Spleen (tissue), 7 donors: ENCODE measurements around the gene ALDH9A1.

ENCODE experiments used
- POLR2A ChIP-seq, 3 donors: fragments of 450-650 bp; IDR thresholded peaks; one replicate each; pipeline ENCODE4 v1.5.1; 2017; ENCODE audit warnings: antibody characterized with exemption in 3 of 3, mild to moderate bottlenecking in 1 of 3
- TF ChIP-seq, protein P1 (sequence below), 11 experiments: fragments of 200-600 bp in 7 of 11; fragments of 450-650 bp in 4 of 11; sonication (generic) in 4 of 11; IDR thresholded peaks in 8 of 11; conservative IDR thresholded peaks in 3 of 11; 1 replicate in 7 of 11; 2 replicates in 4 of 11; pipeline versions ENCODE4 v1.4.0 to v1.8.0; 2016 to 2021; ENCODE audit warnings: antibody characterized with exemption in 11 of 11, inconsistent platforms in 4 of 11, mild to moderate bottlenecking in 1 of 11
- donor health status: DM: no; HTN: no; CAD: no; lungs with moderate emphysema.
- donor health status: DM: no; HTN: no; CAD: no.
- donor health status: DM: no; HTN: no; CAD: no.

GRCh38 chr1:165678509-165678908, 19.9 kb downstream of the ALDH9A1 start:
- TF ChIP-seq, protein P1, sequence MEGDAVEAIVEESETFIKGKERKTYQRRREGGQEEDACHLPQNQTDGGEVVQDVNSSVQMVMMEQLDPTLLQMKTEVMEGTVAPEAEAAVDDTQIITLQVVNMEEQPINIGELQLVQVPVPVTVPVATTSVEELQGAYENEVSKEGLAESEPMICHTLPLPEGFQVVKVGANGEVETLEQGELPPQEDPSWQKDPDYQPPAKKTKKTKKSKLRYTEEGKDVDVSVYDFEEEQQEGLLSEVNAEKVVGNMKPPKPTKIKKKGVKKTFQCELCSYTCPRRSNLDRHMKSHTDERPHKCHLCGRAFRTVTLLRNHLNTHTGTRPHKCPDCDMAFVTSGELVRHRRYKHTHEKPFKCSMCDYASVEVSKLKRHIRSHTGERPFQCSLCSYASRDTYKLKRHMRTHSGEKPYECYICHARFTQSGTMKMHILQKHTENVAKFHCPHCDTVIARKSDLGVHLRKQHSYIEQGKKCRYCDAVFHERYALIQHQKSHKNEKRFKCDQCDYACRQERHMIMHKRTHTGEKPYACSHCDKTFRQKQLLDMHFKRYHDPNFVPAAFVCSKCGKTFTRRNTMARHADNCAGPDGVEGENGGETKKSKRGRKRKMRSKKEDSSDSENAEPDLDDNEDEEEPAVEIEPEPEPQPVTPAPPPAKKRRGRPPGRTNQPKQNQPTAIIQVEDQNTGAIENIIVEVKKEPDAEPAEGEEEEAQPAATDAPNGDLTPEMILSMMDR (IDR thresholded peaks at IDR 0.05 in 8 of 11, conservative IDR thresholded peaks at IDR 0.05 in 3 of 11), result no peak
- TF ChIP-seq POLR2A (IDR thresholded peaks at IDR 0.05), result no peak
